ENCODE data around the gene MEX3B. TPM values are rescaled to one million over a fixed set of nuclear protein-coding genes. Genes with fewer than 3 reads are reported as not detected.
A peak's percentile ranks its signal among the peaks of the same experiment; 100 is the strongest.

The MEX3B gene
- total RNA-seq, 1 donor from 2014 or later: 49.5 TPM

DNA sequence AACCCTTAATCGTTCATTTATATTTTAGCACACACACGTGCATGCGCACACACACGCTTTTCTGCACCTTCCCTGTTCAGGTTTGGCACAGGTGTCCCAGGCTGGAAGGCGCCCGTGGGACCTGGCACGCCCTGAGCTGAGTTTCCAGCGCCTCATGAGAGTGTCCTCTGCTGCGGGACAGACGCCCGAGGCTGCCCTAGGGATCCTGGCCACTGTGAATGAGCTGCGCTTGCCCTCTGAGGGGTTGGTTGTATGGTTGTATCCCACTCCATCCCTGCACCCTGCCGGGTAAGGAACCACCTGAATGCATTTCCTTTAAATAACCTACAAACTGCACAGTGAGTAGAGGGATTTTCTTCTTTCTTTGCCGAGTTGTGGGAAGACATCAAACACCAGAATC is 12.2 kb upstream of the MEX3B start:
- peaks cover 67% of the 10 kb centered on the region for H3K27me3 Mint-ChIP-seq (ENCODE audit: low read depth)
- no peaks in the 10 kb centered on the region for H3K36me3 Mint-ChIP-seq (ENCODE audit: low read depth)
- no peak overlapping the region for H3K4me3 Mint-ChIP-seq
- H3K4me1 Mint-ChIP-seq: peaks cover 20% of the 10 kb centered on the region
- H3K9me3 Mint-ChIP-seq: no peaks in the 10 kb centered on the region
- no peak overlapping the region for H3K27ac Mint-ChIP-seq (ENCODE audit: unreplicated experiment)
- DNase-seq (ENCODE audit: low read depth, low spot score): no peak
- TF ChIP-seq, protein P1, sequence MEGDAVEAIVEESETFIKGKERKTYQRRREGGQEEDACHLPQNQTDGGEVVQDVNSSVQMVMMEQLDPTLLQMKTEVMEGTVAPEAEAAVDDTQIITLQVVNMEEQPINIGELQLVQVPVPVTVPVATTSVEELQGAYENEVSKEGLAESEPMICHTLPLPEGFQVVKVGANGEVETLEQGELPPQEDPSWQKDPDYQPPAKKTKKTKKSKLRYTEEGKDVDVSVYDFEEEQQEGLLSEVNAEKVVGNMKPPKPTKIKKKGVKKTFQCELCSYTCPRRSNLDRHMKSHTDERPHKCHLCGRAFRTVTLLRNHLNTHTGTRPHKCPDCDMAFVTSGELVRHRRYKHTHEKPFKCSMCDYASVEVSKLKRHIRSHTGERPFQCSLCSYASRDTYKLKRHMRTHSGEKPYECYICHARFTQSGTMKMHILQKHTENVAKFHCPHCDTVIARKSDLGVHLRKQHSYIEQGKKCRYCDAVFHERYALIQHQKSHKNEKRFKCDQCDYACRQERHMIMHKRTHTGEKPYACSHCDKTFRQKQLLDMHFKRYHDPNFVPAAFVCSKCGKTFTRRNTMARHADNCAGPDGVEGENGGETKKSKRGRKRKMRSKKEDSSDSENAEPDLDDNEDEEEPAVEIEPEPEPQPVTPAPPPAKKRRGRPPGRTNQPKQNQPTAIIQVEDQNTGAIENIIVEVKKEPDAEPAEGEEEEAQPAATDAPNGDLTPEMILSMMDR (conservative IDR thresholded peaks at IDR 0.05): no peak

DNA sequence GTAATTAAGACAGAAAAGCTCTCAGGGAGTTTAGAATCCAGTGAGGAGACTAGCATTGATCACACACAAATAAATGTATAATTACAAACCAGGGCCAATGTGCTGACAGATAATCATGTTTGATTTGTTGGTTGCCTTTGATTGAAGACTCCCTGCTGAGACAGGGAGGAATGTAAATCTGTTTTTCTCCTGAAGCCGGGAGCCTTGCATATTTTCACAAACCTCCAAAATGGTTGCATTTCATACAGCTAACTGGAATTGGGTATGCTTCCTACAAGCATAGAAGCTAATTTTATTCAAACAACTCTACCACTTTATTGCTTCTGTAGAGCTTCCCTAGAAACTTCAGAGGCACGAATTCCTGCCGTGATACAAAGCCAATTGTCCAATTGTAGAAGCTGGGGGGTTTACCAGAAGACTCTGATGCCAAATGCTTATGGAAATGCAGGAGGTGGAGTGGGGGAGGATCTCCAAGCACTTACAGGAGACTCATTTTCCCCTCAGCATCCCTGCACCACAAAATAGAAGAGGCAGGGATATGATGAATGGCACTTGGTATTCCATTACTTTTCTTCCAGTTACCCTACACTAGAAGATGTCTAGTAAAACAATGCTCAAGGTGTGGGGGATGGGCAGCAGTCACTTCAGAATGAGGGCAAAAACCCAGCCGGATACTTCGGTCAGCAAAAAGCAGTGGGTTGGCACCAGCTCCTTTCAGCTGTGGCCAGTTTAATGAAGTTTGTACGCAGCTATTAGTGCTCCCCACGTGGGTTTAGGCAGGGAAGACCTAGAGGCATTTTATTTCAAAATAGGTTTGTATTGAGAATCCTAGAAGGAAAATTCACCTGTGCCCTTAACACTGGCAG is 11.4 kb upstream of the MEX3B start:
- Mint-ChIP-seq H3K4me3 (no peak overlapping the region), H3K36me3 (ENCODE audit: low read depth) (no peaks in the 10 kb centered on the region), H3K27me3 (ENCODE audit: low read depth) (peaks cover 60% of the 10 kb centered on the region), H3K9me3 (no peaks in the 10 kb centered on the region), H3K4me1 (peaks cover 19% of the 10 kb centered on the region), H3K27ac (ENCODE audit: unreplicated experiment) (no peak overlapping the region)
- TF ChIP-seq, protein P1 (conservative IDR thresholded peaks at IDR 0.05): no peak
- no peak for DNase-seq (ENCODE audit: low read depth, low spot score)

DNA sequence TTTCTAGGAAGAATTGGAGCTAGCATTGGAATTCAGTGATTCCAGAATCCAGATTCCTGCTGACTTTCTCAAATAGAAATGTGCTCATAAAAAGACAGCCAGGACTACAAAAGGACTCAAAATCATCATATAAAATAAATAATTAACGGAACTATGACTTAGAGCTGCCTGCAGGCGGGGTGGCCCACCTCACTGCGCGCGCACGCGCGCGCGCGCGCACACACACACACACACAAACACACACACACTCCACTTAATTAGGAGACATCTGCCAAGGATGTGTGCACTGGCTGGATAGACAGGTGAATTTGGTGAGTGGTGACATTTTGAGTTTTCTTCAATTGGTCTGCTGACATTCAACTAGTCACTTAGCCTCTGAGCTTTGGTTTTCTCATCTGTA is 6.9 kb upstream of the MEX3B start:
- DNase-seq (ENCODE audit: low read depth, low spot score): no peak
- Mint-ChIP-seq H3K27me3 (ENCODE audit: low read depth) (peaks cover 27% of the 10 kb centered on the region), H3K4me1 (peaks cover 19% of the 10 kb centered on the region), H3K27ac (ENCODE audit: unreplicated experiment) (no peak overlapping the region), H3K4me3 (no peak overlapping the region), H3K36me3 (ENCODE audit: low read depth) (no peaks in the 10 kb centered on the region), H3K9me3 (no peaks in the 10 kb centered on the region)
- TF ChIP-seq, protein P1 (conservative IDR thresholded peaks at IDR 0.05): no peak

DNA sequence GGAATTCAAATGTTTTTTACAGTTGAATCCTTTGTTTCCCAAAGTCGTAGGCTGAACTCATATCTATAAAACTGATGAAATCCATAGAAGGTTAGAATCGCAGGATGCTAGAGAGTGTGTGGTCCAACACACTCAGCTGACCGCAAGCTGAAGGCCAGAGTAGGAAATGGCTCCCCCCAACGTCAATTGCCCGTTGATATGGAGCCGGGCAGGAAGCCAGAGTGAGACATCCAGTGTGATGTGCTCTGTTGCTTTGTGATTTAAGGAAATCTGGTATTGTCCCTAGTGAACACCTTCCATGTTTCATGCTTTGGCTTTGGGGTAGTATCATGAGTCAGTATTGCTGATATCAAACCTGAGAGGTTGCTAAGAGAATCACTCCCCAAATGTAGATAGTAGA is 5.8 kb upstream of the MEX3B start:
- H3K4me1 Mint-ChIP-seq: peaks cover 14% of the 10 kb centered on the region
- H3K27ac Mint-ChIP-seq (ENCODE audit: unreplicated experiment): no peak overlapping the region
- H3K4me3 Mint-ChIP-seq: no peak overlapping the region
- no peaks in the 10 kb centered on the region for H3K9me3 Mint-ChIP-seq
- DNase-seq (ENCODE audit: low read depth, low spot score): no peak
- TF ChIP-seq, protein P1 (conservative IDR thresholded peaks at IDR 0.05): no peak
- no peaks in the 10 kb centered on the region for H3K36me3 Mint-ChIP-seq (ENCODE audit: low read depth)
- peaks cover 16% of the 10 kb centered on the region for H3K27me3 Mint-ChIP-seq (ENCODE audit: low read depth)

DNA sequence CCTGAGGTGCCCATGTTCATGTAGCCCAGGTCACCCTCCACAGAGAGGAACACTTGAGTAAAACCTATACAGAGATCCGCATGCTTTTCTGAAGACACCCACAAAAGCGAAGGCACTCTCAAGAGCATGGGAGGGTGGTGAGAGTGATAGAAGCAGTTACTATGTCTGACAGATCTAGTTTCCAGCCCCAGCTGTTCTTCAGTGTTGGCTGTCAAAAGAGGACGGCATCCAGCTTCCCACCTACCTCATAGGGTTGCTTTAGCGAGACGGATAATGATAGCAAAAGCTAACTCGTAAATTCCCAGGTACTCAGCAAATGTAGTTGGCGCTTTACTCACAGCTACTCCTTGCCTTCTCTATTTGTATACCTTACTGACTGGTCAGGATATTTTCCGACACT is 3.0 kb upstream of the MEX3B start:
- TF ChIP-seq, protein P1 (conservative IDR thresholded peaks at IDR 0.05): no peak
- no peak for DNase-seq (ENCODE audit: low read depth, low spot score)
- H3K27me3 Mint-ChIP-seq (ENCODE audit: low read depth): peaks cover 10% of the 10 kb centered on the region
- no peaks in the 10 kb centered on the region for H3K9me3 Mint-ChIP-seq
- H3K4me1 Mint-ChIP-seq: peaks cover 20% of the 10 kb centered on the region
- H3K4me3 Mint-ChIP-seq: peak overlapping the region; percentile 90
- H3K36me3 Mint-ChIP-seq (ENCODE audit: low read depth): peaks cover 7% of the 10 kb centered on the region
- no peak overlapping the region for H3K27ac Mint-ChIP-seq (ENCODE audit: unreplicated experiment)
